ENCODE measurements around the gene STRAP. TPM values are rescaled to one million over a fixed set of nuclear protein-coding genes. Genes with fewer than 3 reads are reported as not detected.
A peak's percentile ranks its signal among the peaks of the same experiment; 100 is the strongest.

STRAP gene
- total and polyA plus RNA-seq, 2 of the 13 experiments (the other 11 are each of a cell fraction or from before 2014, with no cell fraction given), result 66.9 to 118 TPM

DNA sequence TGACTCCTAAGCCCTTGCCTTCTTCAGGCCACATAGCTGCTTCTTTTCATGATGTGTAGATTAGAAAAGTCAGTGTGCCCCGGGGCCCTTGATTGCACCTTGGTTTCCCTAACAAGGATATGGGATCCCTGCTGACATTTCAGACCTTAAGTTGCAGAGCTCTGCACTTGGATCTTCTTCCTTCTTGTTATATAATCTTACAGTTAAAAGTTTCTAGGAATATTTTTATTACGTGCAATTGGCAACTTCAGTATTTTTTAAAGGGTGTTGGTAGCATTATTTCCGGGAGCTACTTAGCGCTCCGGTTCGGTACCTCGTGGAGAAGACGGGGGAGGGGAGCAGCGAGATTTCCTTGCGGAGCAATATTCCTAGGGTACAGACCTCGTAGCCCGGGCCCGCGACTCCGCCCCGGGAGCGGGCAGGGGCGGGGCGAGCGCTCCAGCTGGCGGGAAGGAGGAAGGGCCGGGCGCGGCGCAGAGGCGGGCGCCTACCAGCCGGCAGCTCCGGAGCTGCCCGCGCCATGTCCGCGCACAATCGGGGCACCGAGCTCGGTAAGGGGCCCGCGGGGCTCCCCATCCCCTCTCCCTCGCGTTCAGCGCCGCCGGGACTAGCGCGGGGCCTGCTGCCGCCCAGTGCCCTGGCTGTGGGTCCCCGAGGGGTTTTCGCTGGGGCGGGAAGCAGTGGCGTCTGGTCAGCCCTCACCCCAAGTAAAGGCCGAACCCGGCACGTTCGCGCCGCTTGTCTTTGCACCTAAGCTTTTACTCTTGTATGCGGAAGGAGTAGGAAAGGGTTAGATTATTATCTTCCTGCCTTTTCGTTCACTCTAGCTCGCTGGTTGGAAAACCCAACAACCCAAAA lies 28.9 kb downstream of the STRAP start, which contains the start of gene DERA:
TSS of gene DERA (plus strand) at position 469 of the 858 bp plus-strand sequence. CDS start at position 521, 52 bp downstream.
- POLR2A ChIA-PET, result interaction anchor here (0.9 to 1.5 kb wide), 8 partner anchors 12 to 1141 kb away, joined by 3 to 8 read pairs (median 4); partner anchors contain the start of gene STRAP
- no TSS peak for BruUV-seq (replicated peaks)
- FAIRE-seq, result no peak
- no peak for TF ChIP-seq TGIF2 (CRISPR knock-in tag; IDR thresholded peaks at IDR 0.05)
- no peak for TF ChIP-seq SMARCC2 (IDR thresholded peaks at IDR 0.05)
- TF ChIP-seq, protein P1, sequence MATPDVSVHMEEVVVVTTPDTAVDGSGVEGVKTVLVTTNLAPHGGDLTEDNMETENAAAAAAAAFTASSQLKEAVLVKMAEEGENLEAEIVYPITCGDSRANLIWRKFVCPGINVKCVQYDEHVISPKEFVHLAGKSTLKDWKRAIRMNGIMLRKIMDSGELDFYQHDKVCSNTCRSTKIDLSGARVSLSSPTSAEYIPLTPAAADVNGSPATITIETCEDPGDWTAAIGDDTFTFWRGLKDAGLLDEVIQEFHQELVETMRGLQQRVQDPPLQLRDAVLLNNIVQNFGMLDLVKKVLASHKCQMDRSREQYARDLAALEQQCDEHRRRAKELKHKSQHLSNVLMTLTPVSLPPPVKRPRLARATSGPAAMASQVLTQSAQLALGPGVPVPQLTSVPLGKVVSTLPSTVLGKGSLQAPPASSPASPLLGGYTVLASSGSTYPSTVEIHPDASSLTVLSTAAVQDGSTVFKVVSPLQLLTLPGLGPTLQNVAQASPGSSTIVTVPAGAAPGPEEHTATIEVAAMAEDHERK (CRISPR knock-in tag; IDR thresholded peaks at IDR 0.05; ENCODE audit: low read depth), result no peak
- TF ChIP-seq GLI4 (CRISPR knock-in tag; IDR thresholded peaks at IDR 0.05; ENCODE audit: borderline replicate concordance), result no peak
- TF ChIP-seq HOXA3 (CRISPR knock-in tag; IDR thresholded peaks at IDR 0.05), result peak; percentile 70
- no peak for TF ChIP-seq FOXA1 (IDR thresholded peaks at IDR 0.05)
- no peak for TF ChIP-seq FOXA1 (CRISPR knock-in tag; IDR thresholded peaks at IDR 0.05)
- TF ChIP-seq ZSCAN21 (CRISPR knock-in tag; IDR thresholded peaks at IDR 0.05; ENCODE audit: borderline replicate concordance), result peak; percentile 87
- TF ChIP-seq ZNF496 (CRISPR knock-in tag; IDR thresholded peaks at IDR 0.05; ENCODE audit: insufficient replicate concordance), result no peak
- no peak for TF ChIP-seq NAIF1 (CRISPR knock-in tag; IDR thresholded peaks at IDR 0.05; ENCODE audit: borderline replicate concordance)
- TF ChIP-seq ZIK1 (CRISPR knock-in tag; IDR thresholded peaks at IDR 0.05; ENCODE audit: borderline replicate concordance, low read depth), result peak; percentile 54; the same call in 1 of the 2 replicates
- TF ChIP-seq, protein P2, sequence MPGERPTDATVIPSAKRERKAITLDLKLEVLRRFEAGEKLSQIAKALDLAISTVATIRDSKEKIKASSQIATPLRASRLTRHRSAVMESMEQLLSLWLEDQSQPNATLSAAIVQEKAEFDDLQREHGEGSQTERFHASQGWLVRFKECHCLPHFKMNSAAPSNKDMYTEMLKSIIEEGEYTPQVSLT (CRISPR knock-in tag; IDR thresholded peaks at IDR 0.05; ENCODE audit: borderline replicate concordance, low read depth), result no peak
- TF ChIP-seq ZNF24 (IDR thresholded peaks at IDR 0.05), result no peak
- 0 out of 2 replicates have a peak, but pooled peaks have one; percentile 44 for TF ChIP-seq MAZ (IDR thresholded peaks at IDR 0.05; ENCODE audit: borderline replicate concordance, low read depth, low read length)
- TF ChIP-seq MAZ (CRISPR knock-in tag; IDR thresholded peaks at IDR 0.05; ENCODE audit: low read depth), result no peak
- no peak for TF ChIP-seq SIX1 (CRISPR knock-in tag; IDR thresholded peaks at IDR 0.05; ENCODE audit: borderline replicate concordance)
- TF ChIP-seq, protein P3, sequence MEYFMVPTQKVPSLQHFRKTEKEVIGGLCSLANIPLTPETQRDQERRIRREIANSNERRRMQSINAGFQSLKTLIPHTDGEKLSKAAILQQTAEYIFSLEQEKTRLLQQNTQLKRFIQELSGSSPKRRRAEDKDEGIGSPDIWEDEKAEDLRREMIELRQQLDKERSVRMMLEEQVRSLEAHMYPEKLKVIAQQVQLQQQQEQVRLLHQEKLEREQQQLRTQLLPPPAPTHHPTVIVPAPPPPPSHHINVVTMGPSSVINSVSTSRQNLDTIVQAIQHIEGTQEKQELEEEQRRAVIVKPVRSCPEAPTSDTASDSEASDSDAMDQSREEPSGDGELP (IDR thresholded peaks at IDR 0.05; ENCODE audit: borderline replicate concordance, low read depth), result peak; percentile 91
- peak; percentile 58 for TF ChIP-seq ZMYM4 (CRISPR knock-in tag; IDR thresholded peaks at IDR 0.05)
- peak; percentile 92 for TF ChIP-seq ZNF777 (CRISPR knock-in tag; IDR thresholded peaks at IDR 0.05)
- no peak for TF ChIP-seq ZNF598 (CRISPR knock-in tag; IDR thresholded peaks at IDR 0.05; ENCODE audit: borderline replicate concordance)

More for the DNA sequence above, 28.9 kb downstream of the STRAP start, which contains the start of gene DERA:
- DNase-seq (ENCODE audit: low spot score) (peak; percentile 52), ATAC-seq (peak; percentile 99)
- WGBS (ENCODE audit: low lambda C conversion rate), result 3% methylated on average over 29 of the region's 59 CpGs
- in situ Hi-C loops (cut with HindIII; ENCODE audit: extremely low pct_ligation_motif_present, low pct_unique_long_range_greater_than_20kb), result no loop called here
- Histone ChIP-seq H3K27me3 (ENCODE audit: control insufficient read depth in 1 of 2, insufficient read depth in 2 of 2, low read length in 2 of 2) (no peaks in the 10 kb centered on the region), H3K79me2 (ENCODE audit: insufficient read depth, low read length) (peaks cover 7% of the 10 kb centered on the region), H3K36me3 (replicated peaks in 1 of 2; ENCODE audit: control insufficient read depth in 1 of 2, insufficient read depth in 2 of 2, low read length in 2 of 2) (no peaks in the 10 kb centered on the region), H2AFZ (ENCODE audit: low read length) (peak within 1 kb of the TSS; percentile 56), H3K4me2 (ENCODE audit: low read depth, low read length) (peak within 1 kb of the TSS; percentile 75), H3K9me3 (ENCODE audit: low read length) (no peaks in the 10 kb centered on the region), H3K27ac (ENCODE audit: extremely low read length, insufficient read depth, low read length) (peak within 1 kb of the TSS; percentile 88), H4K20me1 (ENCODE audit: insufficient read depth, low read length) (no peaks in the 10 kb centered on the region), H3K4me3 (replicated peaks in 1 of 3; ENCODE audit: insufficient read depth in 1 of 3, low read depth in 2 of 3, low read length in 3 of 3) (peak within 1 kb of the TSS; percentile 80 to 95 (median 91)), H3K4me1 (ENCODE audit: insufficient read depth, low read length) (peaks cover 35% of the 10 kb centered on the region), H3K9ac (ENCODE audit: insufficient read depth, low read depth, low read length) (peak within 1 kb of the TSS; percentile 86)
- intact Hi-C loops (cut with micrococcal nuclease; ENCODE audit: unreplicated experiment), result no loop called here
- CTCF ChIA-PET (ENCODE audit: low intra/inter-chr PET ratio, low total read pairs), result no interaction called here

Measured in HepG2 (cell line).